H7 (cell line): ENCODE measurements around the gene ANKS1B. TPM values are rescaled to one million over a fixed set of nuclear protein-coding genes. Genes with fewer than 3 reads are reported as not detected.

ENCODE experiments used
- DNase-seq: peaks from one replicate; pipeline ENCODE4 v3.0.0; 2012
- H3K27me3 ChIP-seq: 2 replicates; pipeline ENCODE4 v1.6.0; 2011; ENCODE audit warnings: mild to moderate bottlenecking, low read length; ENCODE audit not compliant: control insufficient read depth, insufficient read depth
- H3K36me3 ChIP-seq: replicated peaks from 2 replicates; pipeline ENCODE4 v1.5.1; 2011; ENCODE audit warnings: low read length; ENCODE audit not compliant: control insufficient read depth, insufficient read depth
- H3K4me3 ChIP-seq: 2 replicates; pipeline ENCODE4 v1.5.1; 2011; ENCODE audit warnings: low read depth, mild to moderate bottlenecking, control low read depth, low read length, moderate library complexity; ENCODE audit not compliant: insufficient read depth
- total RNA-seq: library from RNA; depleted of rRNA; stranded (reverse); fragments of >200 nt; shearing (Covaris generic); gene quantifications from 2 replicates; pipeline ENCODE4 v1.2.3, GENCODE V29; 2014

ANKS1B gene
- total RNA-seq, 1 experiment from 2014 or later: 3.5 TPM

DNA sequence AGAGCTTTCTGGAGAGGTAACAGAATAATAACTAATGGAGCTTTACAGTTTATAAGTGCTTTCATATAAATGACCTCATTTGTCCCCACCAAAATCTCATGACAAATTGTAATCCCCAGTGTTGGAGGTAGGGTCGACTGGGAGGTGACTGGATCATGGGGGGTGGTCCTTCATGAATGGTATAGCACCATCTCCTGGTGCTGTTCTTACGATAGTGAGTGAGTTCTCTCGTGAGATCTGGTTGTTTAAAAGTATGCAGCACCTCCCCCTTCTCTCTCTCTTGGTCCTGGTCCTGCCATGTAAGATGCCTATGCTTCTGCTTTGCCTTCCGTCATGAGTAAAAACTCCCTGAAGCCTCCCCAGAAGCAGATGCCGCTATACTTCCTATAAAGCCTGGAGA is 760.5 kb downstream of the ANKS1B start:
- H3K4me3 ChIP-seq: no peak overlapping the region
- DNase-seq: peak; percentile 4
- H3K36me3 ChIP-seq: no peaks in the 10 kb centered on the region
- H3K27me3 ChIP-seq: no peaks in the 10 kb centered on the region

GRCh38 chr12:99223579-99223978 is 761.2 kb downstream of the ANKS1B start:
- Histone ChIP-seq H3K36me3 (no peaks in the 10 kb centered on the region), H3K4me3 (no peak overlapping the region), H3K27me3 (no peaks in the 10 kb centered on the region)
- DNase-seq: no peak

GRCh38 chr12:99213047-99213446 is 771.7 kb downstream of the ANKS1B start:
- no peak for DNase-seq
- Histone ChIP-seq H3K27me3 (no peaks in the 10 kb centered on the region), H3K4me3 (no peak overlapping the region), H3K36me3 (no peaks in the 10 kb centered on the region)

DNA sequence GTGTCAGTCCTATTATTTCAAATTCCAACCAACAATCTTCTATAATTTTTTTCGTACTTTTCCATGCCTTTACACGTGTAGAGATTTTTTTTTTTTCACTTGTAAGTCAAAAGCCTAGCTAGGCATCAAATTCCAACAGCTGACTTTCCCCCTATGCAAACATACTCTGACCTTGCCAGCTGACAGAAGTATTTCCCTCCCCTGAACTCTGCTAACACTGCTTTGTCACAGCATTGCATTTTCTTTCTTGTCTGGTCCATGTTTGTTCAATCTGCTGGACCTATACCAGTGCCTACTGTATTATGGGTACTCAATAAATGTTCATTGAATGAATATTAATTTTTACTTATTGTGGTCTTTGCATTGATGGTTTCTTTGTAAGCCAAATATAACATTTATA is 772.5 kb downstream of the ANKS1B start:
- DNase-seq: no peak
- H3K36me3 ChIP-seq: no peaks in the 10 kb centered on the region
- H3K27me3 ChIP-seq: no peaks in the 10 kb centered on the region
- H3K4me3 ChIP-seq: no peak overlapping the region

DNA sequence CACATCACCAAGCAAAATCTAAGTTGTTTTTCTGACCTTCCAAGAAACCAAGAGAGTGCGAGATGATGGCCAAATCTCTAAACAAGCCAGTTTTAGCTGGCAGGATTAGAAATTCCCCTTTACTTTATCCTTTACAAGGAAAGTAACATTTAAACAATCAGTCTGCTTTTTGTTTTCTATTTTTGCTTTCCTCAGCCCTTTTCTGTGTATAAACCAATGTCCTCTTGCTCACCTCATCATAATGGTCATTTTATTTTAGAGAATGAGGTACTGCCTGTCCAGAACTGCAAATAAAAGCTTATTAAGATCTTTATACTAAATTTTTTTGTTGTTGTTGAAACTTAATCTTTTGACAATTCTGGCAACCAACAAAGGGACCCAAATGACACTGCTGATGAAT is 779.6 kb downstream of the ANKS1B start:
- no peaks in the 10 kb centered on the region for H3K27me3 ChIP-seq
- DNase-seq: no peak
- no peaks in the 10 kb centered on the region for H3K36me3 ChIP-seq
- H3K4me3 ChIP-seq: no peak overlapping the region

- H3K36me3 ChIP-seq: no peaks in the 10 kb centered on the region
- no peaks in the 10 kb centered on the region for H3K27me3 ChIP-seq
- DNase-seq: no peak
- no peak overlapping the region for H3K4me3 ChIP-seq
Measured at GRCh38 chr12:99201906-99202645, 782.7 kb downstream of the ANKS1B start.

DNA sequence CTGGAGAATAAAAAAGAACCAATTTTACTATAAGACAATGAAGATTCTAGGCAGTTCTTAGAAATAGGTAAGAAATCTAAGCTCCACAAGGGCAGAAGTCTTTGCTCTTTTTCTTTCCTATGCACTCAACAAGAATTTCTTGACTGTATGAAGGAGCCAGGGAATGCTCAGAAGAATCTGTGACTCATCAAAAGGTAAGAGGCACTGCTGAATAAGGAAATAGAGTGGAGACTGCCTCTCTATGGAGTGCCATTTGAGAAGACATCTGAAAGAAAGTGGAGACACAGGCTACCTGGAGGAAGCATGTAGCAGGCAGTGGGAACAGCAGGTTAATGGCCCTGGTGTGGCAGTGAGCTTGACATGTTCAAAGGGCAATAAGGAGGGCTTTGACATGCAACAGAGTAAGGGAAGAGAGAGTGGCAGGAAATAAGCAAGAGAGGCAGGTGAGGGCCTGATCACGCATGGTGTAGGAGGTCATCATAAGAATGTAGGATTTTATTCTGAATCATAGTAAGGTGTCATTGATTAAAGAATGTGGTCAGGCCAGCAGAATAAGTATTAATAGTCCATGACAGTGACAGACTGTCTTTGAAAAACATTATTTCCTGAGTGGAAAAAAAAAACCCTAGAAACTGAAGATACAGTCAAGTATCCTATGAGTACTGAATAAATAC is 783.9 kb downstream of the ANKS1B start:
- DNase-seq: no peak
- Histone ChIP-seq H3K27me3 (no peaks in the 10 kb centered on the region), H3K4me3 (no peak overlapping the region), H3K36me3 (no peaks in the 10 kb centered on the region)

DNA sequence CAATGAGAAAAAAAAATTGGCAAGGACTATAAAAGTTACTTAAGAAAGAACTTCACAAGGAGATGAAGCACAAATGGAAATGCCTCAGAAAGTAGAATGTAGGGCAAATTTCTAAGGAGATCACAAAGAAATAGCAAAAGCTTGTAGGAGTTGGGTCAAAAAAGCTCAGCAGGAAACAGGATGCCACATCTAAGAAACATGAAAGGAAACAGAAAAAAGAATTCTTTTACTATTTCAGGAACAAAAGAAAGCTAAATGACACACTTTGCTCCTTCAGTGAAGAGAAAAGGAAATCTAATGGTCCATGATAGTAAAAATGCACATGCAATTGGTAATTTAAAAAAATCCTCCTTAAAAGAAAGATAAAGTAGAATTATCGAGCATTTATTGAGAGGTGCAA is 789.3 kb downstream of the ANKS1B start:
- H3K4me3 ChIP-seq: no peak overlapping the region
- peak; percentile 4 for DNase-seq
- no peaks in the 10 kb centered on the region for H3K36me3 ChIP-seq
- H3K27me3 ChIP-seq: no peaks in the 10 kb centered on the region

GRCh38 chr12:99192489-99192888 is 792.2 kb downstream of the ANKS1B start:
- H3K36me3 ChIP-seq: no peaks in the 10 kb centered on the region

GRCh38 chr12:99176871-99177270 is 807.9 kb downstream of the ANKS1B start:
- no peaks in the 10 kb centered on the region for H3K27me3 ChIP-seq
- no peak overlapping the region for H3K4me3 ChIP-seq
- no peaks in the 10 kb centered on the region for H3K36me3 ChIP-seq
- DNase-seq: no peak

More at GRCh38 chr12:99192489-99192888, 792.2 kb downstream of the ANKS1B start:
- Histone ChIP-seq H3K27me3 (no peaks in the 10 kb centered on the region), H3K4me3 (no peak overlapping the region)
- no peak for DNase-seq

DNA sequence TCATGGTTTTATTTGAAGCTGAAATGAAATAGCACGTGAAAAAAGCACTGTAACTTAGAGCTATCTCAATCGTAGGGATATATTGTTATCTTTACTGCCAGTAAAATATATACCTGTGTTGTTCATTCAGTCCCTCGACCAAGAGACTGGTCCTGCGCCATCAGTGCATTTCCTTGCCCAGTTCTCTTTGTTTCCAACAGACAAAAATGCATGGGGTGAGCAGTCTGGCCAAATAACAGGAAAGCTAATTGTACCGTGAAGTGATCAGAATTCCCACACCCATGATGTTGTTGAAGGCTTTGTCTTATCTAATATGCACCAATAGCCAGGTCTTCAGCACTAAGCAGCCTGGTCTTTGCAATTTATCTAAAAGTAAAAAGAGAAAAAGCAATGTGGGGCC is 814.3 kb downstream of the ANKS1B start:
- no peak for DNase-seq
- Histone ChIP-seq H3K36me3 (no peaks in the 10 kb centered on the region), H3K27me3 (no peaks in the 10 kb centered on the region), H3K4me3 (no peak overlapping the region)

DNA sequence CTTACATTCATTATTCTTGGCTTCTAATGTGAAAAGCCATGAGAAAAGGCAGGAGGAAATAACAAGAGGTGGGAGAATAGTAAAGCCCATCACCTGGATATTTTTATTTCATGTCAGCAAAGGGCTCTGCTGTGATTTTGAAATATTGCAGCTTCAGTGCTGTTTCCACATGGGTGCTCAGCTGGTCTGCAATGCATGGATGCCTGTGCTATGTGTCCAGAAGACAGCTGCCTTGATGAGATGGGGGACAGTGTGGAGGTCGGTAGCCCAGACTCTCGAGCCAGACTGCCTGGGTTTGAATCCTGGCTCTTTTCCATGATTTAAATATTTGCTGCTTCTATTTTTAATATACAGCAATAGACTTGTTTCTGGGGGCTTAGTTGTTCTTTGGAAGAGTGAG is 814.7 kb downstream of the ANKS1B start:
- Histone ChIP-seq H3K27me3 (no peaks in the 10 kb centered on the region), H3K4me3 (no peak overlapping the region), H3K36me3 (no peaks in the 10 kb centered on the region)
- no peak for DNase-seq

GRCh38 chr12:99157946-99158345 is 826.8 kb downstream of the ANKS1B start:
- Histone ChIP-seq H3K36me3 (no peaks in the 10 kb centered on the region), H3K4me3 (no peak overlapping the region), H3K27me3 (no peaks in the 10 kb centered on the region)
- DNase-seq: no peak

DNA sequence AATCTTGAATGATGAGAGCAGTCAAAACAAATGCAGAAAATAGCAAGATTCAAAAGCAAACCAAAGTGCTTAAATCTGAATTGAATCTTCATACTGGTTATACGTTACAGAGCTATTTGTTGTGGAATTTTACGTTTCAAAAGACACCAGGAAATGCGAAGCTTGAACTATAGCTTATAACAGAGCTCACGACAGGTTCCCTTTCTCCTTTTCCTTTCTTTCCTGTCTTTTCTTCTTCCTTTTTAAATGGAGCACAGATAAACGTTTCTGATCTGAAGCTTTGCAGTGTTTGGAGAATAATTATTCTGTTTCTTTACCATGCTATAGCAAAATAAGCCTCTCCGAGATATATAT is 829.8 kb downstream of the ANKS1B start:
- no peak for DNase-seq
- no peaks in the 10 kb centered on the region for H3K27me3 ChIP-seq
- H3K36me3 ChIP-seq: no peaks in the 10 kb centered on the region
- H3K4me3 ChIP-seq: no peak overlapping the region

- DNase-seq: no peak
- no peaks in the 10 kb centered on the region for H3K27me3 ChIP-seq
- no peak overlapping the region for H3K4me3 ChIP-seq
- no peaks in the 10 kb centered on the region for H3K36me3 ChIP-seq
Measured at GRCh38 chr12:99154216-99154982, 830.3 kb downstream of the ANKS1B start.
